Neural progenitor cell (in vitro differentiated cells): ENCODE measurements around the gene CORT. TPM values are rescaled to one million over a fixed set of nuclear protein-coding genes. Genes with fewer than 3 reads are reported as not detected.

Experiments used
- DNase-seq: peaks from one replicate; pipeline ENCODE4 v3.0.0-alpha.2; 2016; ENCODE audit warnings: low spot score
- H2AFZ ChIP-seq: fragments of 200-600 bp; sonication (generic); replicated peaks from 2 replicates; pipeline ENCODE4 v1.6.1; 2016; ENCODE audit warnings: antibody characterized with exemption
- H3F3A ChIP-seq: fragments of 200-600 bp; sonication (generic); 2 replicates; pipeline ENCODE4 v1.6.1; 2016; ENCODE audit warnings: antibody characterized with exemption, low read depth
- H3K27ac ChIP-seq: fragments of 200-600 bp; sonication (generic); 2 replicates; pipeline ENCODE4 v1.5.1; 2016; ENCODE audit warnings: mild to moderate bottlenecking
- H3K27me3 ChIP-seq: fragments of 200-600 bp; sonication (generic); 2 replicates; pipeline ENCODE4 v1.6.1; 2016; ENCODE audit warnings: mild to moderate bottlenecking, moderate library complexity
- H3K36me3 ChIP-seq: fragments of 200-600 bp; sonication (generic); 2 replicates; pipeline ENCODE4 v1.5.1; 2016
- H3K4me1 ChIP-seq: fragments of 200-600 bp; sonication (generic); 2 replicates; pipeline ENCODE4 v1.6.1; 2016; ENCODE audit warnings: mixed run types
- H3K4me2 ChIP-seq: fragments of 200-600 bp; sonication (generic); 2 replicates; pipeline ENCODE4 v1.6.1; 2016
- H3K4me3 ChIP-seq: fragments of 200-600 bp; sonication (generic); 2 replicates; pipeline ENCODE4 v1.5.1; 2016
- H3K79me2 ChIP-seq: fragments of 200-600 bp; sonication (generic); 2 replicates; pipeline ENCODE4 v1.6.1; 2016; ENCODE audit warnings: low read depth
- H3K9ac ChIP-seq: fragments of 200-600 bp; sonication (generic); 2 replicates; pipeline ENCODE4 v1.6.1; 2016
- H3K9me3 ChIP-seq: fragments of 200-600 bp; sonication (generic); 2 replicates; pipeline ENCODE4 v1.5.1; 2016; ENCODE audit warnings: low read depth
- H4K20me1 ChIP-seq: fragments of 200-600 bp; sonication (generic); 2 replicates; pipeline ENCODE4 v1.6.1; 2016; ENCODE audit warnings: low read depth
- H3K27ac Mint-ChIP-seq: 3 replicates; pipeline ENCODE4 v1.8.0; 2021; ENCODE audit warnings: mixed read lengths
- H3K27me3 Mint-ChIP-seq: 2 replicates; pipeline ENCODE4 v1.8.0; 2022; ENCODE audit warnings: low read depth, mild to moderate bottlenecking, inconsistent platforms, moderate library complexity, mixed read lengths; ENCODE audit not compliant: insufficient read depth
- H3K36me3 Mint-ChIP-seq: 3 replicates; pipeline ENCODE4 v1.8.0; 2021; ENCODE audit warnings: mixed read lengths
- H3K4me1 Mint-ChIP-seq: 3 replicates; pipeline ENCODE4 v1.8.0; 2021; ENCODE audit warnings: mixed read lengths
- H3K4me3 Mint-ChIP-seq: 3 replicates; pipeline ENCODE4 v1.8.0; 2021; ENCODE audit warnings: mild to moderate bottlenecking, moderate library complexity, mixed read lengths
- H3K9me3 Mint-ChIP-seq: 3 replicates; pipeline ENCODE4 v1.8.0; 2020; ENCODE audit warnings: mixed read lengths
- EZH2 ChIP-seq: fragments of 200-600 bp; sonication (generic); IDR thresholded peaks from 2 replicates; pipeline ENCODE4 v1.6.1; 2017; ENCODE audit warnings: antibody characterized with exemption, mild to moderate bottlenecking, moderate library complexity
- EZH2phosphoT487 ChIP-seq: fragments of 200-600 bp; sonication (generic); IDR thresholded peaks from 2 replicates; pipeline ENCODE4 v1.6.1; 2017; ENCODE audit warnings: antibody characterized with exemption
- total RNA-seq: library from RNA; depleted of rRNA; stranded (reverse); fragments of >200 nt; gene quantifications from 2 replicates; pipeline ENCODE4 v1.2.3, GENCODE V29; 2015; ENCODE audit warnings: low replicate concordance
- TF ChIP-seq, protein P1 (sequence below): fragments of 200-600 bp; sonication (generic); IDR thresholded peaks from 2 replicates; pipeline ENCODE4 v1.5.1; 2017; ENCODE audit warnings: antibody characterized with exemption, mild to moderate bottlenecking

CORT gene
- total RNA-seq, 1 donor from 2014 or later, result not detected

DNA sequence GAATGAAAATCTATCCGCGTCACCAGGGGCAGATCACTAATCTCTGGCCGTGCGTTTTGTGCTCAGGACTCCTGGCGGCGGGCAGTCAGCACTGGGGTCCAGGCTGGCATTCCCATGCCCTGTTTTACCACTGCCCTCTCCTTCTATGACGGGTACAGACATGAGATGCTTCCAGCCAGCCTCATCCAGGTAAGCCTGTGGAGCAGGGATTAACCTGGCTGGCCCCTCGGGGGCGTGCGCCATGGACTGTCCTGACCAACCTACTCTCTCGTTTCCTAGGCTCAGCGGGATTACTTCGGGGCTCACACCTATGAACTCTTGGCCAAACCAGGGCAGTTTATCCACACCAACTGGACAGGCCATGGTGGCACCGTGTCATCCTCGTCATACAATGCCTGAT is 30.5 kb upstream of the CORT start:
- no peak overlapping the region for H3K9ac ChIP-seq
- H4K20me1 ChIP-seq, result peaks cover 13% of the 10 kb centered on the region
- no peaks in the 10 kb centered on the region for H3K79me2 ChIP-seq
- no peak overlapping the region for H3K4me3 ChIP-seq
- TF ChIP-seq EZH2, result no peak
- TF ChIP-seq, protein P1, sequence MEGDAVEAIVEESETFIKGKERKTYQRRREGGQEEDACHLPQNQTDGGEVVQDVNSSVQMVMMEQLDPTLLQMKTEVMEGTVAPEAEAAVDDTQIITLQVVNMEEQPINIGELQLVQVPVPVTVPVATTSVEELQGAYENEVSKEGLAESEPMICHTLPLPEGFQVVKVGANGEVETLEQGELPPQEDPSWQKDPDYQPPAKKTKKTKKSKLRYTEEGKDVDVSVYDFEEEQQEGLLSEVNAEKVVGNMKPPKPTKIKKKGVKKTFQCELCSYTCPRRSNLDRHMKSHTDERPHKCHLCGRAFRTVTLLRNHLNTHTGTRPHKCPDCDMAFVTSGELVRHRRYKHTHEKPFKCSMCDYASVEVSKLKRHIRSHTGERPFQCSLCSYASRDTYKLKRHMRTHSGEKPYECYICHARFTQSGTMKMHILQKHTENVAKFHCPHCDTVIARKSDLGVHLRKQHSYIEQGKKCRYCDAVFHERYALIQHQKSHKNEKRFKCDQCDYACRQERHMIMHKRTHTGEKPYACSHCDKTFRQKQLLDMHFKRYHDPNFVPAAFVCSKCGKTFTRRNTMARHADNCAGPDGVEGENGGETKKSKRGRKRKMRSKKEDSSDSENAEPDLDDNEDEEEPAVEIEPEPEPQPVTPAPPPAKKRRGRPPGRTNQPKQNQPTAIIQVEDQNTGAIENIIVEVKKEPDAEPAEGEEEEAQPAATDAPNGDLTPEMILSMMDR, result no peak
- no peak for TF ChIP-seq EZH2phosphoT487
- H3K4me1 ChIP-seq, result no peaks in the 10 kb centered on the region
- H3K36me3 Mint-ChIP-seq, result peaks cover 53% of the 10 kb centered on the region
- peak overlapping the region; percentile 74 for H3K27ac Mint-ChIP-seq
- peaks cover 14% of the 10 kb centered on the region for H3F3A ChIP-seq
- peaks cover 13% of the 10 kb centered on the region for H3K36me3 ChIP-seq
- DNase-seq, result no peak
- H2AFZ ChIP-seq, result no peak overlapping the region
- H3K9me3 ChIP-seq, result no peaks in the 10 kb centered on the region
- H3K27me3 Mint-ChIP-seq, result peaks cover 10% of the 10 kb centered on the region
- H3K9me3 Mint-ChIP-seq, result no peaks in the 10 kb centered on the region
- peaks cover 11% of the 10 kb centered on the region for H3K4me1 Mint-ChIP-seq
- no peak overlapping the region for H3K27ac ChIP-seq
- H3K4me2 ChIP-seq, result no peak overlapping the region
- H3K27me3 ChIP-seq, result no peaks in the 10 kb centered on the region
- H3K4me3 Mint-ChIP-seq, result no peak overlapping the region

DNA sequence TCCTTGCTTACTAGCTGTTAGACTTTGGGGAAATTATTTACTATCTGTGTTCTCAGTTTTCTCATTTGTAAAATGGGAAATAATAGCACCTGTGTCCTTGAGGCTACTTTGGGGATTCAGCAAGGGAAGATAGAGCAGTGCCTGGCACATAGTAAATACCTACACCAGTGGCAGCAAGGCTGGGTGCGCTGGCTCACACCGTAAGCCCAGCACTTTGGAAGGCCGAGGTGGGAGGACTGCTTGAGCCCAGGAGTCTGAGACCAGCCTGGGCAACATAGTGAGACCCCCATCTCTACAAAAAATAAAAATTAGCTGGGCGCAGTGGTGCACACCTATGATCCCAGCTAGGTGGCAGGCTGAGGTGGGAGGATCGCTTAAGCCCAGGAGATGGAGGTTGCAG is 28.2 kb upstream of the CORT start:
- peaks cover 21% of the 10 kb centered on the region for H3K4me1 Mint-ChIP-seq

DNA sequence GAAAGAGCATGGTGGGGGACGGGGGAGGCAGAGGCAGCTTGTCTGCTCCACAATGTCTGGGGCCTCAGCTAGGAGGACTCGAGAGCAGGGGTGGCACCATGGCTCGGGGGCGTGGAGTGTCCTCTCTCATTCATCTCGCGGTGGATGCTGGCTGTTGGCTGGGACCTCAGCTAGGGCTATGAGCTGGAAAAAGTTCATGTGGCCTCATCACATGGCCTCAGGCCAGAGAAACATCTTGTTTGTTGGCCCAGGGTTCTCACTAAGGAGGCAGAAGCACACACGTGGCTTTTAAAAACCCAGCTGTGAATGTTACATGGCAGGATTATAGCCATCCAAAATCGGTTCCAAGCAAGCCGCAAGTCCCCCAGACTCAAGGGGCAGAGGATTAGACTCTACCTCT is 25.8 kb upstream of the CORT start:
- Histone ChIP-seq H3K79me2 (no peaks in the 10 kb centered on the region), H3K4me3 (no peak overlapping the region), H3K27me3 (no peaks in the 10 kb centered on the region), H4K20me1 (no peaks in the 10 kb centered on the region), H3K27ac (peak overlapping the region; percentile 53), H3K9me3 (no peaks in the 10 kb centered on the region), H3K4me1 (peaks cover 3% of the 10 kb centered on the region), H3K36me3 (no peaks in the 10 kb centered on the region), H3F3A (peaks cover 20% of the 10 kb centered on the region), H3K9ac (no peak overlapping the region), H3K4me2 (no peak overlapping the region), H2AFZ (no peak overlapping the region)
- H3K27ac Mint-ChIP-seq, result peak overlapping the region; percentile 76
- H3K4me1 Mint-ChIP-seq, result peaks cover 31% of the 10 kb centered on the region
- H3K27me3 Mint-ChIP-seq, result peaks cover 3% of the 10 kb centered on the region
- DNase-seq, result no peak
- H3K36me3 Mint-ChIP-seq, result peaks cover 25% of the 10 kb centered on the region
- TF ChIP-seq, protein P1, result no peak
- TF ChIP-seq EZH2 (no peak), EZH2phosphoT487 (no peak)
- no peaks in the 10 kb centered on the region for H3K9me3 Mint-ChIP-seq
- H3K4me3 Mint-ChIP-seq, result no peak overlapping the region

More for the DNA sequence above, 28.2 kb upstream of the CORT start:
- TF ChIP-seq, protein P1, result no peak
- TF ChIP-seq EZH2 (no peak), EZH2phosphoT487 (no peak)
- Histone ChIP-seq H3K27me3 (no peaks in the 10 kb centered on the region), H2AFZ (no peak overlapping the region), H3K36me3 (peaks cover 5% of the 10 kb centered on the region), H3K4me2 (no peak overlapping the region), H3K9ac (no peak overlapping the region), H3K79me2 (no peaks in the 10 kb centered on the region), H3F3A (peaks cover 20% of the 10 kb centered on the region), H3K4me1 (peaks cover 3% of the 10 kb centered on the region), H3K4me3 (no peak overlapping the region), H3K27ac (no peak overlapping the region), H3K9me3 (no peaks in the 10 kb centered on the region), H4K20me1 (no peaks in the 10 kb centered on the region)
- no peaks in the 10 kb centered on the region for H3K9me3 Mint-ChIP-seq
- DNase-seq, result no peak
- no peak overlapping the region for H3K27ac Mint-ChIP-seq
- no peak overlapping the region for H3K4me3 Mint-ChIP-seq
- H3K36me3 Mint-ChIP-seq, result peaks cover 41% of the 10 kb centered on the region
- peaks cover 10% of the 10 kb centered on the region for H3K27me3 Mint-ChIP-seq
